Measurements from ENCODE around the gene PLCG1.

PLCG1 gene

DNA sequence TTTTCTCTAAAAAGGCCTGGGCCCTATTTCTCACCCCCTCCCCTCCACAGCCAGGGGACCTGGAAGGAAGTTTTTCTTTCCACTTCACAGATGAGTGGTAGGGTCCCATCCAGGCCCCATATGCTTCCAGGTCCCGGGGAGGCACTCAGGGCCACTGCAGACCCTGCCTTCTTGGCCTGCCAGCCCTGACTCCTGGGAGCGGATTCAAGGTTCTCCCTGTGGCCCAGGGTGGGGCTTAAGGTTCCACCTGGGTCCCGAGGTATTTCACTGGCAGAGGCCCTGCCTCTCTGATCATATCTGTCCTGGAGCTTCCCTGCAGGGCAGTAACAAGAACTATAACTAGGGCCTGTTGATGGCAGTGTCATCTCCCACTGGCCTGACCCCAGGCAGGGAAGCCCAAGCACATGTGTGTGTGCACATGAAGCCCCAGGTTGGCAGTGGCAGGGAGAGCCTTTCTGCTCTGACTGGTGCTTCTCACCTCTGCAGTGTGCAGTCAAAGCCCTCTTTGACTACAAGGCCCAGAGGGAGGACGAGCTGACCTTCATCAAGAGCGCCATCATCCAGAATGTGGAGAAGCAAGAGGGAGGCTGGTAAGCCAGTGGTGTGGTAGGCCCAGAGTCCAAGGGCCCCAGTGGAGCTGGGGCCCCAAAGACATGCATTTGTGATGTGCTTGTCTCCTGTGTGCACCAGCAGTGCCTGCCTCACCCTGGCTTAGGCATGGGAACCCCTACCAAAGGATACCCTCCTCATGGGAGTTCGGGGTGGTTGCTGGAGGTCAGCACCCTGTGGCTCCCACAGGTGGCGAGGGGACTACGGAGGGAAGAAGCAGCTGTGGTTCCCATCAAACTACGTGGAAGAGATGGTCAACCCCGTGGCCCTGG is 31.2 kb downstream of the PLCG1 start:
- no peak for DNase-seq

DNA sequence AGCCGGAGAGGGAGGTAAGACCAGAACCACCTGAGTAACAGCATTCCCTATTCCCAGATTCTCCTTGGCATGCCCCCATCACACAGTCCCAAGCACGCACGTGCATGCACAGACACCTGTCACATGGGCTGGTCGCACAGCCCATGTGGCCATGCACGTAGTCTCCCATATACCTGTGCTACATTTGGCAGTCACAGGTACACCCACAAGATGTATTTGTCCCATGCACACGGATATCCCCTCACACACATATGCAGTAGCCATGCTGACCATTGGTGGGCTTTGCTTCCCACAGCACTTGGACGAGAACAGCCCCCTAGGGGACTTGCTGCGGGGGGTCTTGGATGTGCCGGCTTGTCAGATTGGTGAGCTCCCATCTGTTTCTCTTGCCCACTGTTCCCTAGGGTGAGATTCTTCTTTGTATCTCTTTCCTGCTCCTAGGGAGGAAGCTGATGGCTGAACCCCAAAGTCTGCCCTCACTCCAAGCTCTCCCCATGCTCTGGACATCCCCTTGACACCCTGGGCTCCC is 31.9 kb downstream of the PLCG1 start:
- no peak for DNase-seq

- no peak for DNase-seq
Measured at GRCh38 chr20:41169791-41170351, 32.5 kb downstream of the PLCG1 start.

- no peak for DNase-seq
Measured at GRCh38 chr20:41170386-41171105, 33.2 kb downstream of the PLCG1 start.

GRCh38 chr20:41171736-41172295 is 34.5 kb downstream of the PLCG1 start:
- DNase-seq, result no peak

GRCh38 chr20:41172296-41173140 is 35.2 kb downstream of the PLCG1 start:
- DNase-seq, result no peak

DNA sequence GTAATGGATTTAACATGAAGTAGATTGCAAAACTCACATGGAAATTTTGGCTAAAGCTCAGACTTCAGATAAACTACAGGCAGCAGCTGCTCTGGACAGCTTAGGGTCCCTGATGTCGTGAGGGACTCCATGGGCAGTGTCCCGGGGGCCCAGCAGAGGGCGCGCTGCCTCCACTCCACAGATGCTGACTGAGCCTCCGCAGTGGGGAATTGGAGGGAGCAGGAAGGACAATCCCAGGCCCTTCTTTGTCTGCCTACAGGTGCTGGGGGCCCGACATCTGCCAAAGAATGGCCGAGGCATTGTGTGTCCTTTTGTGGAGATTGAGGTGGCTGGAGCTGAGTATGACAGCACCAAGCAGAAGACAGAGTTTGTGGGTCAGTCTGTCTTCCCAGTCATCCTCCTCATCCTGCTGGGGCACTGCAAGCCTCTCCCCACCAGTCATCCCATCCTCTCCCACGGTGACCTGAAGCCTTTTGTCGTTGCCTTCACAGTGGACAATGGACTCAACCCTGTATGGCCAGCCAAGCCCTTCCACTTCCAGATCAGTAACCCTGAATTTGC is 35.9 kb downstream of the PLCG1 start:
- DNase-seq, result peak; percentile 66

GRCh38 chr20:41173791-41174341 is 36.5 kb downstream of the PLCG1 start:
- no peak for DNase-seq

DNA sequence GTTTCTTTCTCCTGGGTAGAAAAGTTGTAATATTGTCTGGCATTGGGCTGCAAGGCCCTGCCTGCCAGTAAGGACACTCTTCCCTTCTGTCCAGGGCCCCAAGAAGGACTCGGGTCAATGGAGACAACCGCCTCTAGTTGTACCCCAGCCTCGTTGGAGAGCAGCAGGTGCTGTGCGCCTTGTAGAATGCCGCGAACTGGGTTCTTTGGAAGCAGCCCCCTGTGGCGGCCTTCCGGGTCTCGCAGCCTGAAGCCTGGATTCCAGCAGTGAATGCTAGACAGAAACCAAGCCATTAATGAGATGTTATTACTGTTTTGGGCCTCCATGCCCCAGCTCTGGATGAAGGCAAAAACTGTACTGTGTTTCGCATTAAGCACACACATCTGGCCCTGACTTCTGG is 37.0 kb downstream of the PLCG1 start:
- DNase-seq, result no peak

DNA sequence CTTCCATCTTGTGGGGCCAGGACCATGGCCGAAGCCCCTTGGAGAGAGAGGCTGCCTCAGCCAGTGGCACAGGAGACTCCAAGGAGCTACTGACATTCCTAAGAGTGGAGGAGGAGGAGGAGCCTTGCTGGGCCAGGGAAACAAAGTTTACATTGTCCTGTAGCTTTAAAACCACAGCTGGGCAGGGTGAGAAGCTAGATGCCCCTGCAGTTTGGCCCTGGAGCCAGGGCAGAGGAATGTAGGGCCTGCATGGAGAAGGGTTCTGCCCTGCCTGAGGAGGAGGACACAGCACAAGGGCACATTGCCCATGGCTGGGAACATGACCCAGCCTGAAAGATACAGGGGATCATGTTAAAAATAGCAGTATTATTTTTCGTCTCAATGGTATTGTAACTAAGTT is 37.4 kb downstream of the PLCG1 start:
- DNase-seq, result no peak

- no peak for DNase-seq
Measured at GRCh38 chr20:41175201-41175651, 37.9 kb downstream of the PLCG1 start.

DNA sequence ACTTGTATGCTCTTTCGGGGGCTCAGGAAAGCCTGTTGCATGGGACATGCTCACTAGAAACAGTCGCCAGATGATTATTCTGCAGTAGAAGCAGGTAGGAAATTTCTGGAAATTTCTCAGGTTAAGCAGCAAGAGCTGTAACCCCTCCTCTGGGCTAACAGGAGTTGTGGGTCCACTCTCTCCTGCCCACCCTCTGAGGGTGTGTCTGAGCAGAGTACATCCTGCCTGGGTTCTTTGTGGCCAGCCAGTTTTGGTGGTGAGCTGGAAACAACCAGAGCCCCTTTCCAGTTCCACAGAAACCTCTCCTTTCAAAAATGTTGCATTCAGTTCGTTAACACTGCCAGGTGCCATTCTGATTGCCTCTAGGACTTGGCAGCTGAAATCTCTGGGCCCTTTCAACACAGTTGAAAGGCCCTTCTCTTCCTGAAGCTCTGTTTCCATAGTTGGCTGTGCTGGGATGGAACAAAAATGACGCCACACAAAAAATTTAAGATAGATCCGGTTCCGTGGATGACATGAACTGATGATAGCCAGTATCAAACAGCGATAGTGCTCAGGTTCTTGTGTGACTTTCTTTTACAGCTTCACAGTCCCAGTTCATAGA is 38.5 kb downstream of the PLCG1 start:
- no peak for DNase-seq

DNA sequence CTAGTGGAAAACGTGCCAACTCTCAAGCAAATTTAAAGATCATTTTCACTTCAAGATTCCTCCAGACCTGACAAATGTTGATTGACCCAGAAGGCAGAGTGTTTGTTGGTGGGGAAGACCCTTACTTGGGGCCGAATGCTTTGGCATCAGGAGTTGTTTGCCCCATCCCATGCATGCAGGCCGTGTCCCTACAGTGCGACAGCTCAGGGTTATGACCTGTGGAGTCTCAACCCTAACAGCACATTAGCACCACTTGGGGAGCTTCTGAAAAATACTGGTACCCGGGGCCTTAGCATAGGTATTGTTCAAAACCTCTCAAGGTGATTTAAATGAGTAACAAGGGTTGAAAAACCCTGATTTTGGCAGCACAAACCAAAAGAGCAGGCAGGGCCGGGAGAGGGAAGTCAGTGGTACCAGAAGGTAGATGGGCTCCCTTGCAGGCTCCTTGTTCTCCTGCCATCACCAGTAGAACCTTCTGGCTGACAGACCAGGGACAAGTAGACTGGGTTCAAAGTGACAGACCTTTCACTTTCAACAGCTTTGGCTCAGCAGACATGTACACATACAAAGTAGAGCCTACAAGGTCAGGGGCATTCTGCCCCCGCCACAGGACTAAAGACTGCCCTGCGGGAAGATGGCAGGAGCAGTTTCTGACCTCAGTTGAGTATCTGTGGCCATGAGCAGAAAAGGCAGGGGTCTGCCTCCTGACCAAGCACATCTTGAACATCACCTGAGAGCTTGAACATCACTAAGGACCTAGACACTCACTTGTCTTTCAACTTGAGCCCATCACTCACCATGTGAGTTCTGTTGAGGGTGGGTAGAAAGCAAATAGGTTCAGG is 39.6 kb downstream of the PLCG1 start:
- DNase-seq, result no peak

GRCh38 chr20:41177636-41178035 is 40.3 kb downstream of the PLCG1 start:
- DNase-seq, result no peak

DNA sequence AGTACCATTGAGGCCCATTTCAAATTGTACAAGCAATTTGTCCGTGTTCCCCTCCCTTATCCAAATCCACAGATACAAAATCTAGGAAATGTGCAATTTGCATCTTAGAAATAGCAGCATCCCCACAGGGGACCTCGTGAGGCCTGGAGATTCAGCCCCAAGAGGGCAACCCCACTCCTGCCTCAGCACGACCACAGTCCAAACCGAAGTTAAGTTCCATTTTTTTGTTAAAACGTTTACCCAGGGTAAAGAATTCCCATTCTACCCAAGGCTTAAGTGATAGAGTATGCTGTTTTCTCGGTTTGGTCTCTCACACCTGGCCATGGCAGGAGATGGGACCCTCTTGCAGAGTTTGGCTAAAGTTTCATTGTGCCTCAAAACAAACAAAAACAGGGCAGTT is 41.2 kb downstream of the PLCG1 start:
- no peak for DNase-seq

- DNase-seq, result no peak
Measured at GRCh38 chr20:41178904-41179432, 41.6 kb downstream of the PLCG1 start.

GRCh38 chr20:41179961-41180360 is 42.6 kb downstream of the PLCG1 start:
- DNase-seq, result no peak

DNA sequence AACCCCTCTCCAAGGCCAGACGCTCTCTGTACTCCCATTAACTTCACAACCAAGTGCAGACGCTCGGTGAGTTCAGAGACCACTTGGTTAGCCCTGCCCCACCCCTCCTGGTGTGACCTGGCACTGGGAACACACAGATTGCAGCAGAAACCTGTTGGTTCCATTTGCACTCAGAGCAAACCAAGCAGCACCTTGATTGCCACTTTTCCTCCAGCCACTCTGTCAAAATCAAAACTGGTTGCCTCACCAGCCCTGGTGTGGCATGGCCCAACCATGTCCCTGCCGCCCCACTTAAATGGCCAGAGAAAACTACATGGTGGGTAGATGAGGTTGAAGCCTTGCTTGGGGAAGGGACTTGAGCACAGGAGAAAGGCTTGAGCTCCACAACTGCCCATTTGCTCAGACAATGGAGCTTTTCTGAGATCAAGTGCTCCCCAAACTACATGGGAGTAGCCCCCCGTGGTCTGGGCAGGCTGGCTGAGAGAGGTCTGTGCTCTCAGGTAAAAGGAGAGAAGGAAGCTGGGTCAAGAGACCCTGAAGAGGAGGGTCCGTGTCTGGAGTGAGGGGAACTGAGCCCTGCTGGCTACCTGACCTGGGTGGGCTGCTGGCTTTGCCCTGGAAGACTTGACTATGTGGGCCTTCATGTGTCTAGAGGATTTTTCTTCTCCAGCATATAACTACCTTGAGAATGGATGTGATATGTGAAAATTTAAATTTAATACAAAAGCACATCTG is 43.4 kb downstream of the PLCG1 start:
- DNase-seq, result no peak

DNA sequence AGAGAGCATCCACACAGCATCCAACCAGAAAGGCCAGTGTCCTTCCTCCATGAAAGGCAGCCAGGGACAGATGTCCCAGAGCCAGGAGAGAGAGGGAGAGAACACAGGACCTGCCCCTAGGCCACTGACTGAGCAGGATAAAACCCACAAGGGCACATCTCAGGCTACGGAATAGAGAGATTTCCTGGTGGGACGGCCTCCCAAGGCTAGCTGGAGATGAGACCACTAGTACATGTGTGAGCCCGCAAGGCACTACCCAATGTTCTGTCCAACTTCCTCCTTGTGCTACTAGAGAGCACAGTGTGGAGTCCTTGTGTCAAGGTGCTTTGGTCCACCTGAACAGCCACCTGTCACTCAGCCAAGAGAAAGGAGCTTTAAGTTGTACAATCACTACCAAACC is 44.2 kb downstream of the PLCG1 start:
- DNase-seq, result no peak
